HG02798 (cell line): ENCODE results near the gene KANTR.

Experiments used
- ATAC-seq: cut with Tn5 transposase; IDR thresholded peaks from one replicate; pipeline ENCODE4 v1.9.1; 2021; ENCODE audit warnings: mild to moderate bottlenecking; ENCODE audit not compliant: unreplicated experiment, poor library complexity

Gene KANTR, protein sequence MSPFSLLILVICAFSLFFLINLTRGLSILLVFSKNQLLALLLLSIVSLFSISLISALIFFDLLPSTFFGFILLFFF

GRCh38 chrX:53093748-53094581 is at the start of gene KANTR:
KANTR (plus strand) TSS chrX:53094142; CDS start chrX:53124273, 30,131 bp downstream.
- peak; percentile 86 for ATAC-seq

GRCh38 chrX:53044995-53045394 is 48.9 kb upstream of the KANTR start:
- ATAC-seq, result no peak

GRCh38 chrX:53047228-53047627 is 46.7 kb upstream of the KANTR start:
- ATAC-seq, result no peak

DNA sequence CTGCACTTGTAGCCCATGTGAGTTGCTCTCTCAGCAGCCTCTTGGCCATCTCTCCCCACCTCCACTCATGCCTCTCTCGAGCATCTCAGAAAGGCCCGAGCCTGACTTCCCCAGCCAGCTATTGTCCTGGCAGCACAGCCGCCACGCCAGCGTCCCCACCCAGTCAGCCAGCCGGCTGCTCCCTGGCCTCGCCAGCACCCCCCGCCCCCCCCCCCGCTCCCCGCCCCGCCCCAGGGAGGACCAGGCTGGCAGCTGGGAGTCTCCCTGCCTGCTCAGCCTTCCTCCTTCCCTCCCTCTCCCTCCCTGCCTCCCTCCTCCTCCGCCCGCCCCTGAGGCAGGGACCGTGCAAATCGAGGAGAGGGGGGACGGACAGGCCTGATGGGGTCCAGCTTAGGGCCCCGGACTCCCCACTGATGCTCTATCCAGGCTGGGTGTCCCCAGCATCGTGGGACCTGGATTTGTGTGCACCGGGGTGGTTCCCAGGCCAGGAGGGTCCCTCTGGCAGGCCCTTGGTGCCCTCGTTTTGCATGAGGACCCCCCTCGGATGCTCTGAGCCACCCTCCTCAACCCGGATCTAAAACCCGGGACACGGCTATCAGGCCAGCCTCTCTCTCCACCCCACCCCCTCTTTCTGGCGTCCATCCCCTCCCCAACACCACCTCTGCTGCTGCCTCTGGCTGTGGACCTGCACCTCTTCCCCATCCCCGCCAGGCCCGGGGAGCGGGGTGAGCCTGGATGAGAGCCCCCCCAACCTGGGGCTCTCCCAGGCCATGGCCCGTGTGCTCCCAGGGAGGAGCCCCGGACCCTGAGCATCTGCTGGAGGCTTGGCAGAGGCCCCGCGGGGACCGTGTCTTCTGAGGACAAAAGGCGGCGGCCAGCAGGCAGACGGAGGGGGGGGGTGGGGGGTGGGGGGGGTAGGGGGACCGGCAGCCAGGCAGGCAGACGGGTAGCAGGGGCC is 45.5 kb upstream of the KANTR start, which contains the start of gene GPR173:
GPR173 (plus strand) TSS at position 621 of the 958 bp plus-strand sequence. CDS start 27,833 bp downstream, outside the sequence.
- ATAC-seq, result no peak

DNA sequence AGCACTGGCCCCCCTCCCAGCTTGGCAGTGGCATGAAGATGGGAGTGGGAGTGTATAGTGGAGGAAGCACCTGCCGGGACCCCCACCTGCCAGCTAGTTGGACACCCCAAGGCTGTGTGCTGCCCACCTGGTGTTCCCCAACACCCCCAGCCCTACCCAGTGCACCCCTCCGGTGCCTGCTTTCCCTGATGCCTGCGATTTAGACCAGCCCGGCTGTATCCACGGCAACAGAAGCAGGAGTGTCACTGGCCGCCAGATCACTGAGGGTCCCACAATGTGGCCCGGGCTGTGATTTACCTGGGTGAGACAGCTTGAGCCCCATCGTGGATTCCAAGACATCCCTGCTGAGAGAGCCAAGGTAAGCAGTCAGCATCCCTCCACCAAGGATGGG is 44.8 kb upstream of the KANTR start:
- no peak for ATAC-seq

GRCh38 chrX:53050841-53051240 is 43.1 kb upstream of the KANTR start:
- no peak for ATAC-seq

GRCh38 chrX:53055244-53055849 is 38.6 kb upstream of the KANTR start:
- no peak for ATAC-seq

DNA sequence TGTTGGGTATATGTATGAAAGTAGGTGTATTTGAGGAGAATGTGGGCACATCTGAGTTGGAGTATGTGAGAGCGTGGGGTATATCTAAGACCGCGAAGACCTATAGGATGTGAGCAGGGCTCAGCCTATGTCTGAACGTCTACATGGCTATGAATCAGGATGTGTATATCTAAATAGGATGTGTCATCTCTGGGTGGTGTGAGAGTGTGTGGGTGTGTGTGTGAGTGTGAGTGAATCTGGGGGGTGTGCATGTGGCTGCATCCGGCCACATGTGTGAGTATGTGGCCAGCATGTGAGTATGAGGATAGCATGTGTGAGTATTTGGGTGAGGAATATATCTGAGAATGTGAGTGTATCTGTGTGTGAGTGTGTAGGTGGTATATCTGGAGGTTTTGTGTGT is 37.6 kb upstream of the KANTR start:
- no peak for ATAC-seq

GRCh38 chrX:53065104-53065503 is 28.8 kb upstream of the KANTR start:
- no peak for ATAC-seq

DNA sequence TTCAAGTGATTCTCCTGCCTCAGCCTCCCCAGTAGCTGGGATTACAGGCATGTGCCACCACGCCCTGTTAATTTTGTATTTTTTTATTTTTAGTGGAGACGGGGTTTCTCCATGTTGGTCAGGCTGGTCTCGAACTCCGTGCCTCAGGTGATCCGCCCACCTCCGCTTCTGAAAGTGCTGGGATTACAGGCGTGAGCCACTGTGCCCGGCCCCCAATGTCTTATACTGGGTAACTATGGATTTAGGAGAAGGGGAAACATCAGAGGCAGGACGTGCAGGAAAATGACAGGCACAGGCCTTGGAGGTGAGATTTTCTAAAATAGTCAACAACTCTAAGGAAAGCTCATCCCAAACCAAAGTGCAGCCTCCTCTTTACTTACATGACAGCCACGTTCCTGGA is 22.9 kb upstream of the KANTR start:
- ATAC-seq, result no peak

- ATAC-seq, result peak; percentile 83
Observed at GRCh38 chrX:53071604-53072417, 22.1 kb upstream of the KANTR start.

GRCh38 chrX:53072418-53073114 is 21.4 kb upstream of the KANTR start:
- ATAC-seq, result no peak

GRCh38 chrX:53073115-53073586 is 20.8 kb upstream of the KANTR start:
- no peak for ATAC-seq

GRCh38 chrX:53075011-53075410 is 18.9 kb upstream of the KANTR start:
- no peak for ATAC-seq

DNA sequence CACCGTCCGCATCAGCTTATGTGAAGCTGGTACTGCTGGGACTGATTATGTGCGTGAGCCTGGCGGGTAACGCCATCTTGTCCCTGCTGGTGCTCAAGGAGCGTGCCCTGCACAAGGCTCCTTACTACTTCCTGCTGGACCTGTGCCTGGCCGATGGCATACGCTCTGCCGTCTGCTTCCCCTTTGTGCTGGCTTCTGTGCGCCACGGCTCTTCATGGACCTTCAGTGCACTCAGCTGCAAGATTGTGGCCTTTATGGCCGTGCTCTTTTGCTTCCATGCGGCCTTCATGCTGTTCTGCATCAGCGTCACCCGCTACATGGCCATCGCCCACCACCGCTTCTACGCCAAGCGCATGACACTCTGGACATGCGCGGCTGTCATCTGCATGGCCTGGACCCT is 17.3 kb upstream of the KANTR start:
- ATAC-seq, result no peak

- no peak for ATAC-seq
Observed at GRCh38 chrX:53077207-53078197, 16.4 kb upstream of the KANTR start.

DNA sequence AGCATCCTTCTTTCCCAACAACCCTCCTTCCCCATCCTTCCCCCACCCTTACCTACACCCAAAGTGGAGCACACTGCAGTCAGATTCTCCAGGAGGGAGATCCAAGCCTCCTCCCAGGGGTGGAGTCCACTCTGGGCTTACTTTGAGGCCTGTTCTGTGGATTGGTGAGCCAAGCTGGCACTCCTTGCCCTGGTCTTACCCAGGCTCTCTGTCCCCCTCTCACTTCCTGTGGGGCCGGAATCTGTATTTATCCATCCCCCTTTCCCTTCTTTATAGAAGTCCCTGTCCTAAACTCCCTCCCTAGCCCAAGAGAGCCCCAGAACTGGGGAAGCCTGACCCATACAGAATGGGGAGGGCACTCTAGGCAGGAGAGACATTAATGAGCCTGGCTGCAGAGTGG is 15.0 kb upstream of the KANTR start:
- no peak for ATAC-seq
